Smooth muscle cell (in vitro differentiated cells): ENCODE data around the gene PSMC5. TPM values are rescaled to one million over a fixed set of nuclear protein-coding genes. Genes with fewer than 3 reads are reported as not detected.
"Not testable (repeated sequence)": the region's sequence is repeated elsewhere in the genome, so short reads cannot be mapped to it uniquely, and the experiment has no call there.

Experiments
- DNase-seq: peaks from one replicate; lab custom pipeline; 2025; ENCODE audit not compliant: unreplicated experiment; lab: John Stamatoyannopoulos, UW
- H2AFZ ChIP-seq: fragments of 200-600 bp; sonication (generic); 2 replicates; pipeline ENCODE4 v1.6.0; 2016; ENCODE audit warnings: antibody characterized with exemption, low read depth, mild to moderate bottlenecking
- H3F3A ChIP-seq: fragments of 200-600 bp; sonication (generic); 2 replicates; pipeline ENCODE4 v1.6.0; 2017; ENCODE audit warnings: antibody characterized with exemption, low read depth
- H3K27ac ChIP-seq: fragments of 200-600 bp; sonication (generic); 2 replicates; pipeline ENCODE4 v1.5.1; 2016; ENCODE audit warnings: low read depth, mild to moderate bottlenecking
- H3K27me3 ChIP-seq: fragments of 200-600 bp; sonication (generic); 2 replicates; pipeline ENCODE4 v1.6.1; 2016; ENCODE audit warnings: low read depth, mild to moderate bottlenecking
- H3K36me3 ChIP-seq: fragments of 200-600 bp; sonication (generic); 2 replicates; pipeline ENCODE4 v1.5.1; 2016; ENCODE audit warnings: low read depth
- H3K4me1 ChIP-seq: fragments of 200-600 bp; sonication (generic); 2 replicates; pipeline ENCODE4 v1.5.1; 2016; ENCODE audit warnings: low read depth
- H3K4me2 ChIP-seq: fragments of 200-600 bp; sonication (generic); 2 replicates; pipeline ENCODE4 v1.6.0; 2016; ENCODE audit warnings: mild to moderate bottlenecking
- H3K4me3 ChIP-seq: fragments of 200-600 bp; sonication (generic); 2 replicates; pipeline ENCODE4 v1.5.1; 2016; ENCODE audit warnings: mild to moderate bottlenecking
- H3K79me2 ChIP-seq: fragments of 200-600 bp; sonication (generic); 2 replicates; pipeline ENCODE4 v1.6.0; 2016; ENCODE audit warnings: low read depth, mild to moderate bottlenecking
- H3K9ac ChIP-seq: fragments of 200-600 bp; sonication (generic); 2 replicates; pipeline ENCODE4 v1.6.0; 2016; ENCODE audit warnings: low read depth
- H3K9me3 ChIP-seq: fragments of 200-600 bp; sonication (generic); replicated peaks from 2 replicates; pipeline ENCODE4 v1.5.1; 2016; ENCODE audit warnings: low read depth
- H4K20me1 ChIP-seq: fragments of 200-600 bp; sonication (generic); 2 replicates; pipeline ENCODE4 v1.6.0; 2016; ENCODE audit warnings: low read depth
- CTCF ChIP-seq: fragments of 200-600 bp; sonication (generic); IDR thresholded peaks from 2 replicates; pipeline ENCODE4 v1.5.1; 2017; ENCODE audit warnings: borderline replicate concordance, mild to moderate bottlenecking, antibody characterized with exemption; ENCODE audit not compliant: insufficient read depth, poor library complexity, severe bottlenecking
- WGBS: methylation state at CpG from one replicate; pipeline ENCODE4 v1.1.7; 2016; ENCODE audit warnings: low lambda C conversion rate; 5-methylcytosine and 5-hydroxymethylcytosine counted together
- polyA plus RNA-seq: library from polyadenylated mRNA; unstranded; fragments of >200 nt; fragmentation: Nextera tagmentation; extraction: Ambion mirVana; gene quantifications from 2 replicates; pipeline ENCODE4 v1.2.1, GENCODE V29; 2016
- total RNA-seq: library from RNA; depleted of rRNA; stranded (reverse); fragments of >200 nt; gene quantifications from 2 replicates; pipeline ENCODE4 v1.2.3, GENCODE V29; 2014

PSMC5 gene
- total and polyA plus RNA-seq, 2 experiments from 2014 or later: 46.2 to 132 TPM

GRCh38 chr17:63874061-63874626 is 46.9 kb downstream of the PSMC5 start:
- H3K4me2 ChIP-seq, H4K20me1 ChIP-seq, H3F3A ChIP-seq, DNase-seq, H2AFZ ChIP-seq, H3K27me3 ChIP-seq, H3K9me3 ChIP-seq, H3K4me3 ChIP-seq, H3K36me3 ChIP-seq, H3K79me2 ChIP-seq, H3K27ac ChIP-seq, H3K9ac ChIP-seq, H3K4me1 ChIP-seq: not testable (repeated sequence)
- 86% methylated on average over 6 of the region's 8 CpGs for WGBS

GRCh38 chr17:63874693-63875092 is 47.5 kb downstream of the PSMC5 start:
- H3K4me3 ChIP-seq, H3K9ac ChIP-seq: not testable (repeated sequence)
- 90% methylated on average over 6 of the region's 6 CpGs for WGBS

GRCh38 chr17:63878413-63878812 is 51.2 kb downstream of the PSMC5 start:
- H3K4me3 ChIP-seq, H3K4me1 ChIP-seq, H3K4me2 ChIP-seq, H3K36me3 ChIP-seq, DNase-seq, H3K27ac ChIP-seq, H3K9me3 ChIP-seq, H3K27me3 ChIP-seq, H4K20me1 ChIP-seq, H3F3A ChIP-seq, H2AFZ ChIP-seq, H3K79me2 ChIP-seq, H3K9ac ChIP-seq: not testable (repeated sequence)
- 94% methylated on average over 9 of the region's 9 CpGs for WGBS

More at GRCh38 chr17:63874693-63875092, 47.5 kb downstream of the PSMC5 start:
- H3K4me2 ChIP-seq, H3K79me2 ChIP-seq, H4K20me1 ChIP-seq, DNase-seq, H3K4me1 ChIP-seq, H3K27ac ChIP-seq, H2AFZ ChIP-seq, H3K9me3 ChIP-seq, H3K36me3 ChIP-seq, H3F3A ChIP-seq, H3K27me3 ChIP-seq: not testable (repeated sequence)

- no peaks in the 10 kb centered on the region for H3K27me3 ChIP-seq
- TF ChIP-seq CTCF: no peak
These were observed 53.5 kb downstream of the PSMC5 start for GRCh38 chr17:63880706-63881105.

GRCh38 chr17:63881337-63881736 is 54.1 kb downstream of the PSMC5 start:
- H3K9ac ChIP-seq, H3K36me3 ChIP-seq, H3K9me3 ChIP-seq, H3K4me3 ChIP-seq, H3K27me3 ChIP-seq, H3K27ac ChIP-seq, H3F3A ChIP-seq, H3K79me2 ChIP-seq, H2AFZ ChIP-seq, H3K4me1 ChIP-seq, H4K20me1 ChIP-seq, DNase-seq, H3K4me2 ChIP-seq: not testable (repeated sequence)
- 41% methylated on average over 11 of the region's 11 CpGs for WGBS

More at GRCh38 chr17:63880706-63881105, 53.5 kb downstream of the PSMC5 start:
- no peaks in the 10 kb centered on the region for H3K9me3 ChIP-seq
- no peak overlapping the region for H3K9ac ChIP-seq
- no peak overlapping the region for H2AFZ ChIP-seq
- 85% methylated on average over 12 of the region's 12 CpGs for whole genome bisulfite sequencing
- no peak overlapping the region for H3K27ac ChIP-seq
- no peak overlapping the region for H3K4me3 ChIP-seq
- no peaks in the 10 kb centered on the region for H3K36me3 ChIP-seq
- no peaks in the 10 kb centered on the region for H3F3A ChIP-seq
- H3K4me2 ChIP-seq: no peak overlapping the region
- no peaks in the 10 kb centered on the region for H4K20me1 ChIP-seq
- no peaks in the 10 kb centered on the region for H3K79me2 ChIP-seq
- no peak for DNase-seq
- no peaks in the 10 kb centered on the region for H3K4me1 ChIP-seq

Other genes starting within 250 kb of the PSMC5 start
- gene TACO1, start 226.5 kb upstream of the PSMC5 start, total RNA-seq: 9.6 and 12.7 TPM in 2 replicates
- gene TACO1, start 226.5 kb upstream of the PSMC5 start, polyA plus RNA-seq: 25.1 and 32.3 TPM in 2 replicates
- 16.0 and 17.3 TPM in 2 replicates for gene MAP3K3, start 205.0 kb upstream of the PSMC5 start, total RNA-seq
- 23.6 and 23.8 TPM in 2 replicates for gene MAP3K3, start 205.0 kb upstream of the PSMC5 start, polyA plus RNA-seq
- gene LIMD2, start 127.3 kb upstream of the PSMC5 start, total RNA-seq: 40.7 and 47.9 TPM in 2 replicates
- gene LIMD2, start 127.3 kb upstream of the PSMC5 start, polyA plus RNA-seq: 110 and 124 TPM in 2 replicates
- 13.6 and 18.7 TPM in 2 replicates for gene STRADA, start 85.6 kb upstream of the PSMC5 start, total RNA-seq
- 26.8 and 27.7 TPM in 2 replicates for gene STRADA, start 85.6 kb upstream of the PSMC5 start, polyA plus RNA-seq
- 50.6 and 63.4 TPM in 2 replicates for gene CCDC47, start 53.8 kb upstream of the PSMC5 start, total RNA-seq
- gene CCDC47, start 53.8 kb upstream of the PSMC5 start, polyA plus RNA-seq: 47.7 and 60.6 TPM in 2 replicates
- gene DDX42, start 53.3 kb upstream of the PSMC5 start, total RNA-seq: 80.1 and 80.5 TPM in 2 replicates
- 30.1 and 31.7 TPM in 2 replicates for gene DDX42, start 53.3 kb upstream of the PSMC5 start, polyA plus RNA-seq
- gene FTSJ3, start 232 bp downstream of the PSMC5 start, total RNA-seq: 32.5 and 46.8 TPM in 2 replicates
- gene FTSJ3, start 232 bp downstream of the PSMC5 start, polyA plus RNA-seq: 21.9 and 24.8 TPM in 2 replicates
- 41.6 and 43.7 TPM in 2 replicates for gene SMARCD2, start 15.3 kb downstream of the PSMC5 start, total RNA-seq
- 41.9 and 58.6 TPM in 2 replicates for gene SMARCD2, start 15.3 kb downstream of the PSMC5 start, polyA plus RNA-seq
- gene CSH2, start 46.2 kb downstream of the PSMC5 start, total RNA-seq: not detected in 2 replicates
- not detected in 2 replicates for gene CSH2, start 46.2 kb downstream of the PSMC5 start, polyA plus RNA-seq
- gene GH2, start 54.5 kb downstream of the PSMC5 start, total RNA-seq: not detected in 2 replicates
- gene GH2, start 54.5 kb downstream of the PSMC5 start, polyA plus RNA-seq: not detected in 2 replicates
- gene CSH1, start 69.1 kb downstream of the PSMC5 start, total RNA-seq: not detected in 2 replicates
- gene CSH1, start 69.1 kb downstream of the PSMC5 start, polyA plus RNA-seq: not detected in 2 replicates
- gene CSHL1, start 83.8 kb downstream of the PSMC5 start, total RNA-seq: not detected in 2 replicates
- gene CSHL1, start 83.8 kb downstream of the PSMC5 start, polyA plus RNA-seq: not detected in 2 replicates
- gene GH1, start 91.4 kb downstream of the PSMC5 start, total RNA-seq: not detected in 2 replicates
- not detected in 2 replicates for gene GH1, start 91.4 kb downstream of the PSMC5 start, polyA plus RNA-seq
- gene CD79B, start 104.9 kb downstream of the PSMC5 start, total RNA-seq: not detected in 2 replicates
- gene CD79B, start 104.9 kb downstream of the PSMC5 start, polyA plus RNA-seq: not detected in 2 replicates
- under 0.01 and 0.09 TPM in 2 replicates for gene SCN4A, start 145.5 kb downstream of the PSMC5 start, total RNA-seq
- 0.14 TPM in 1 of 2 replicates, not detected in the other for gene SCN4A, start 145.5 kb downstream of the PSMC5 start, polyA plus RNA-seq
- gene PRR29, start 170.9 kb downstream of the PSMC5 start, total RNA-seq: 0.18 TPM in 1 of 2 replicates, not detected in the other
- 0.34 and 0.58 TPM in 2 replicates for gene PRR29, start 170.9 kb downstream of the PSMC5 start, polyA plus RNA-seq
- 1.6 TPM in 1 of 2 replicates, not detected in the other for gene ICAM2, start 193.2 kb downstream of the PSMC5 start, total RNA-seq
- 1.0 TPM in 1 of 2 replicates, not detected in the other for gene ICAM2, start 193.2 kb downstream of the PSMC5 start, polyA plus RNA-seq